Naive thymus-derived CD4-positive, alpha-beta T cell (primary cell): ENCODE results near the gene RPL22. TPM values are rescaled to one million over a fixed set of nuclear protein-coding genes. Genes with fewer than 3 reads are reported as not detected.

ENCODE experiments used
- ATAC-seq: fragments of 150-1000 bp; cut with Tn5 transposase; 2 replicates; pipeline ENCODE4 v1.10.0; 2021; ENCODE audit warnings: mild to moderate bottlenecking, moderate library complexity
- CTCF ChIA-PET: fragments of 350-600 bp; sonication (Branson Sonifier 250); formaldehyde crosslinking; loops from one replicate; lab custom pipeline; 2021; ENCODE audit warnings: antibody characterized with exemption; lab: Charles Lee
- POLR2A ChIA-PET: fragments of 350-600 bp; sonication (Branson Sonifier 250); formaldehyde crosslinking; loops from one replicate; lab custom pipeline; 2021; ENCODE audit warnings: antibody characterized with exemption, inconsistent platforms; lab: Charles Lee
- DNase-seq, 9 donors: peaks; one replicate each; pipeline versions ENCODE4 v3.0.0 to v3.0.0-alpha.2; 2020 to 2022; ENCODE audit warnings: mixed read lengths in 1 of 9
- H3K27ac ChIP-seq: one replicate; pipeline ENCODE4 v1.7.0; 2013; ENCODE audit warnings: mild to moderate bottlenecking, low read depth, low read length, moderate library complexity
- H3K27me3 ChIP-seq, 2 donors: one replicate each; pipeline ENCODE4 v1.7.0; 2013; ENCODE audit warnings: low read length in 2 of 2, mild to moderate bottlenecking in 2 of 2, moderate library complexity in 2 of 2; ENCODE audit not compliant: control insufficient read depth in 2 of 2, insufficient read depth in 2 of 2
- H3K36me3 ChIP-seq, 3 experiments: 1 replicate in 2 of 3; 2 replicates in 1 of 3; pipeline ENCODE4 v1.7.0; 2013; ENCODE audit warnings: low read length in 3 of 3, mild to moderate bottlenecking in 3 of 3, moderate library complexity in 1 of 3; ENCODE audit not compliant: insufficient read depth in 3 of 3, control insufficient read depth in 2 of 3
- H3K4me1 ChIP-seq, 2 donors: one replicate each; pipeline ENCODE4 v1.7.0; 2013; ENCODE audit warnings: low read length in 2 of 2, mild to moderate bottlenecking in 2 of 2, moderate library complexity in 1 of 2; ENCODE audit not compliant: control insufficient read depth in 2 of 2, insufficient read depth in 2 of 2
- H3K4me3 ChIP-seq: 2 replicates; pipeline ENCODE4 v1.7.0; 2013; ENCODE audit warnings: mild to moderate bottlenecking, low read length
- H3K9me3 ChIP-seq, 3 experiments: 1 replicate in 2 of 3; 2 replicates in 1 of 3; pipeline ENCODE4 v1.7.0; 2013; ENCODE audit warnings: low read length in 3 of 3; ENCODE audit not compliant: control insufficient read depth in 2 of 3
- H3K27ac Mint-ChIP-seq, 9 donors: one replicate each; pipeline ENCODE4 v1.8.0; 2020 to 2022; ENCODE audit warnings: mixed read lengths in 9 of 9, mild to moderate bottlenecking in 8 of 9, moderate library complexity in 5 of 9, inconsistent platforms in 2 of 9
- H3K27me3 Mint-ChIP-seq, 5 donors: one replicate each; pipeline ENCODE4 v1.8.0; 2021 to 2022; ENCODE audit warnings: mixed read lengths in 5 of 5, mild to moderate bottlenecking in 1 of 5
- H3K36me3 Mint-ChIP-seq, 5 donors: one replicate each; pipeline ENCODE4 v1.8.0; 2020 to 2022; ENCODE audit warnings: mixed read lengths in 5 of 5, mild to moderate bottlenecking in 3 of 5, inconsistent platforms in 1 of 5
- H3K4me1 Mint-ChIP-seq, 7 donors: one replicate each; pipeline ENCODE4 v1.8.0; 2020 to 2022; ENCODE audit warnings: mixed read lengths in 7 of 7, mild to moderate bottlenecking in 3 of 7, inconsistent platforms in 1 of 7
- H3K4me3 Mint-ChIP-seq, 10 donors: one replicate each; pipeline ENCODE4 v1.8.0; 2020 to 2022; ENCODE audit warnings: mild to moderate bottlenecking in 10 of 10, mixed read lengths in 10 of 10, moderate library complexity in 6 of 10, inconsistent platforms in 2 of 10
- H3K9me3 Mint-ChIP-seq, 11 donors: one replicate each; pipeline ENCODE4 v1.8.0; 2020 to 2022; ENCODE audit warnings: mixed read lengths in 11 of 11, mild to moderate bottlenecking in 4 of 11, inconsistent platforms in 1 of 11, moderate library complexity in 1 of 11
- intact Hi-C, 2 donors: fragments of 100-400 bp; cut with micrococcal nuclease; formaldehyde crosslinking; loops; one replicate each; pipeline ENCODE4 v1.15.1; 2023
- polyA plus RNA-seq, 2 donors: library from polyadenylated mRNA; unstranded; fragments of 300-500 nt; fragmentation: Illumina TruSeq; gene quantifications; one replicate each; pipeline ENCODE4 v1.2.3, GENCODE V29; 2021
- total RNA-seq, 6 experiments: library from RNA in 5 of 6; stranded (reverse) in 5 of 6; gene quantifications; 1 replicate in 5 of 6; 2 replicates in 1 of 6; pipeline ENCODE4 v1.2.3 and lab custom pipeline; 2021 to 2026

Gene RPL22
- total and polyA plus RNA-seq, 7 experiments from 2014 or later, result 129 to 720 (median 469) TPM

DNA sequence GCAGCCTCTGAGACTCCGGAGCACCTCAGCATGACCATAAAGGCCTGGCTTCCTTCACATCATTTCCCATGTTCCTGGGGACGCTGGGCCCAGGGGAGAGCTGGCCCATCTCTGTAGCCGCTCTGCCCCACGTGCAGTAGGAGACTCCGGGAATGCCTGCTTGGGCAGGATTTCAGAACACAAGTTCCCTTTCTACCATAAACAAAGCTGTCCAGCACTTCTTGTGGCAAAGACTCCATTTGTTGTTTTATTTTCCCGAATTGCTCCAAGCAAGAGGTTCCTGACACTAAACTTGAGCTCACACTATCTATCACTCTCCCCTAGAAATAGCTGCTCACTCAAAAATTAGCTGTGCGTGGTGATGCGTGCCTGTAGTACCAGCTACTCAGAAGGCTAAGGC is 41.2 kb downstream of the RPL22 start:
- Histone ChIP-seq H3K27me3 (no peaks in the 10 kb centered on the region), H3K4me3 (no peak overlapping the region), H3K36me3 (no peaks in the 10 kb centered on the region), H3K9me3 (no peaks in the 10 kb centered on the region), H3K27ac (no peak overlapping the region), H3K4me1 (peaks cover 0 to 5% of the 10 kb centered on the region in 2 donors)
- ChIA-PET CTCF (interaction anchor here (0.7 kb wide), 1 partner anchor 1650 kb away, joined by 5 read pairs; no protein-coding TSS in a partner anchor), POLR2A (no interaction called here)
- Mint-ChIP-seq H3K27ac (no peak overlapping the region), H3K27me3 (peaks cover under 1 to 22% (median 13%) of the 10 kb centered on the region in 5 donors), H3K4me1 (peaks cover 0 to 24% (median 5%) of the 10 kb centered on the region in 7 donors), H3K4me3 (no peak overlapping the region), H3K36me3 (peaks cover 0 to 4% (median 0%) of the 10 kb centered on the region in 5 donors), H3K9me3 (no peaks in the 10 kb centered on the region)
- intact Hi-C loops, result no loop called here
- DNase-seq (no peak), ATAC-seq (no peak)

GRCh38 chr1:6157528-6158174 is 41.7 kb downstream of the RPL22 start:
- CTCF ChIA-PET, result no interaction called here
- intact Hi-C loops, result no loop called here
- Histone ChIP-seq H3K27ac (no peak overlapping the region), H3K4me3 (no peak overlapping the region), H3K9me3 (no peaks in the 10 kb centered on the region), H3K4me1 (peaks cover 0 to 5% of the 10 kb centered on the region in 2 donors), H3K36me3 (no peaks in the 10 kb centered on the region), H3K27me3 (no peaks in the 10 kb centered on the region)
- DNase-seq, result peak in 1 of 9 donors; percentile 35
- peaks cover 0 to 21% (median 13%) of the 10 kb centered on the region in 5 donors for H3K27me3 Mint-ChIP-seq
- no peak for ATAC-seq
- H3K4me1 Mint-ChIP-seq, result peaks cover 0 to 24% (median 6%) of the 10 kb centered on the region in 7 donors
- peaks cover 0 to 4% (median 0%) of the 10 kb centered on the region in 5 donors for H3K36me3 Mint-ChIP-seq
- POLR2A ChIA-PET, result no interaction called here
- no peaks in the 10 kb centered on the region for H3K9me3 Mint-ChIP-seq
- no peak overlapping the region for H3K4me3 Mint-ChIP-seq
- peak overlapping the region in 1 of 9 donors; percentile 41 for H3K27ac Mint-ChIP-seq

DNA sequence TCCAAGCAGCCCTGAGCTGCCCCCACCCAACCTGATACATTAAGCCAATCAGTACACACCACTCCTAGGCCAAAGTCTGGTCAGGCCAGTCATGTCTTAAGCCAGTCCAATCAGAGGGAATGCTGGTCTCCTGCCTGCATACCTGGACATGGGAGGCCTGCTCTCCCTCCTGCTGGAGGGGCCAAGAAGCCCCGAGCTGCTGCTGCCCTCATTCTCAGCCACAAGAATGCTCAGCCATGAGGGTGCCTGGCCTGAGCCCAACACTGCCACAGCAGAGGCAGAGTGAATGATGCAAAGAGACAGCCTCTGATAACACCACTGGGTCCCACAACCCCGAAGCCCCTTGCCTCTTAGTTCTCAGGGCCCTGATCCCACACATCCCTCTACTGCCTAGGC is 42.3 kb downstream of the RPL22 start:
- CTCF ChIA-PET, result no interaction called here

DNA sequence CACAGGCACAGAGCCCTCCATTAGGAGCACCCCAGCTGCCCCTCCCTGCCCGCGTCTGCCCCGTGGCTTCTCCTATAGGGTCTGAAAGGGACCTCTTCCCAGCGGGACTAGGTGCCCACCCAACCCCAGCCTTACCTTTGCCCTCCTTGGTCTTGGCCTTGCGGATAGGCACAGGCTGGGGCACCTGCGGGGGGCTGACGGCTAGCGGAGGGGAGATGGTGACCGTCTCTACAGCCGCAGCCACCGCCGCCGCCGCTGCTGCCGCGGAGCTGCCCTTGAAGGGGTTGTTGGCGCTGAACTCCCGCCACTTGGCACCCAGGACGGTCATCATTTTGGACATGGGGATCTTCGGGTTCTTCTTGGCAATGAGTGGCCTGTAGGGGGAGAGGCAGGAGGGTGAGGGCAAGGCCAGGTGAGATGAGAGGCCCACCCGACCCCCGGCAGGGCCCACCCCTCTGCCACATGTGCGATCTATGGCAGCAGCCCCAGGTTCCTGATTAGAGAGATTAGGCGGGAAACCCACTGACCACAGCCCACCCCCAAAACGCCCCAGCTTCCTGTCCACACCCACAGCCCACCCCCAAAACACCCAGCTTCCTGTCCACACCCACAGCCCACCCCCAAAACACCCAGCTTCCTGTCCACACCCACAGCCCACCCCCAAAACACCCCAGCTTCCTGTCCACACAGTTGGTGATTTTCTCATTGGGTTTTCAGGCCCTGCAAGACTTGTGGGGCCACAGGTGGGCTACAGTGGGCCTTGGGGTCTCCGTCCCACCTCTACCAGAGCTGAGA is 44.7 kb downstream of the RPL22 start:
- intact Hi-C loops, result no loop called here
- Mint-ChIP-seq H3K27me3 (peaks cover 0 to 15% (median 12%) of the 10 kb centered on the region in 5 donors), H3K27ac (peak overlapping the region in 1 of 9 donors; percentile 55), H3K4me3 (peak overlapping the region in 2 of 10 donors; percentile 20 to 48), H3K4me1 (peaks cover 0 to 28% (median 7%) of the 10 kb centered on the region in 7 donors), H3K9me3 (no peaks in the 10 kb centered on the region), H3K36me3 (peaks cover 0 to 4% (median 0%) of the 10 kb centered on the region in 5 donors)
- H3K4me1 ChIP-seq, result peaks cover 0 to 5% of the 10 kb centered on the region in 2 donors
- DNase-seq (no peak), ATAC-seq (no peak)
- H3K4me3 ChIP-seq, result no peak overlapping the region
- no peak overlapping the region for H3K27ac ChIP-seq
- H3K27me3 ChIP-seq, result no peaks in the 10 kb centered on the region
- H3K9me3 ChIP-seq, result no peaks in the 10 kb centered on the region
- H3K36me3 ChIP-seq, result no peaks in the 10 kb centered on the region
- POLR2A ChIA-PET, result no interaction called here
- CTCF ChIA-PET, result no interaction called here

More for the DNA sequence above, 42.3 kb downstream of the RPL22 start:
- Mint-ChIP-seq H3K4me1 (peaks cover 0 to 28% (median 7%) of the 10 kb centered on the region in 7 donors), H3K27ac (peak overlapping the region in 1 of 9 donors; percentile 41), H3K9me3 (no peaks in the 10 kb centered on the region), H3K27me3 (peaks cover 0 to 16% (median 13%) of the 10 kb centered on the region in 5 donors), H3K36me3 (peaks cover 0 to 4% (median 0%) of the 10 kb centered on the region in 5 donors), H3K4me3 (no peak overlapping the region)
- H3K27me3 ChIP-seq, result no peaks in the 10 kb centered on the region
- H3K4me1 ChIP-seq, result peaks cover 0 to 5% of the 10 kb centered on the region in 2 donors
- intact Hi-C loops, result no loop called here
- ATAC-seq, result no peak
- no peak overlapping the region for H3K27ac ChIP-seq
- no peaks in the 10 kb centered on the region for H3K36me3 ChIP-seq
- no peaks in the 10 kb centered on the region for H3K9me3 ChIP-seq
- POLR2A ChIA-PET, result no interaction called here
- no peak for DNase-seq
- H3K4me3 ChIP-seq, result no peak overlapping the region

GRCh38 chr1:6152882-6153281 is 46.5 kb downstream of the RPL22 start:
- peaks cover 0 to 38% (median 10%) of the 10 kb centered on the region in 7 donors for H3K4me1 Mint-ChIP-seq

DNA sequence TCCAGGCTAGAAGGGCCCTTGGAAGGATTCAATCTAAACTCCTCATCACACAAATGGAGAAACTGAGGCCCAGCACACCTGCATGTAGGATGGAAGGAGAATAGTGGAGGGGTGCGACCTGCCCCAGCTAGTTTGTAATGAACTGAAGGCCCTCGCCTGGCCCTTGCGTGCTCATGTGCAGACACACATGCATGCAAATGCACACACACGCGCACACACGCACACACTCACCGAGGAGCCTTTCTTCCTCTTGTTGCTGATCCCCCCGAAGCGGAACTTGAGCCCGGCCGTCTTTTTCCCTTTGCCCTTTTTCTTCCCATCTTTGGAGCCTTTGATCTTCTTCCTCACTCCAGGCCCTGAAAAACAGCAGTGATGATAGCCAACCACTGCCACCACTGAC is 47.2 kb downstream of the RPL22 start:
- Histone ChIP-seq H3K4me3 (no peak overlapping the region), H3K27ac (no peak overlapping the region), H3K36me3 (no peaks in the 10 kb centered on the region), H3K27me3 (peaks cover 0 to 3% of the 10 kb centered on the region in 2 donors), H3K9me3 (no peaks in the 10 kb centered on the region), H3K4me1 (peaks cover 0 to 8% of the 10 kb centered on the region in 2 donors)
- H3K4me3 Mint-ChIP-seq, result no peak overlapping the region
- ChIA-PET CTCF (no interaction called here), POLR2A (no interaction called here)
- ATAC-seq (no peak), DNase-seq (no peak)
- H3K9me3 Mint-ChIP-seq, result peaks cover 0 to 1% (median 0%) of the 10 kb centered on the region in 11 donors
- H3K4me1 Mint-ChIP-seq, result peaks cover 0 to 38% (median 10%) of the 10 kb centered on the region in 7 donors
- H3K36me3 Mint-ChIP-seq, result no peaks in the 10 kb centered on the region
- intact Hi-C loops, result no loop called here
- peaks cover 0 to 10% (median 4%) of the 10 kb centered on the region in 5 donors for H3K27me3 Mint-ChIP-seq
- no peak overlapping the region for H3K27ac Mint-ChIP-seq

More at GRCh38 chr1:6152882-6153281, 46.5 kb downstream of the RPL22 start:
- DNase-seq (no peak), ATAC-seq (no peak)
- H3K36me3 Mint-ChIP-seq, result no peaks in the 10 kb centered on the region
- Histone ChIP-seq H3K4me3 (no peak overlapping the region), H3K36me3 (no peaks in the 10 kb centered on the region), H3K27ac (no peak overlapping the region), H3K27me3 (peaks cover 0 to 3% of the 10 kb centered on the region in 2 donors), H3K9me3 (no peaks in the 10 kb centered on the region), H3K4me1 (peaks cover 0 to 8% of the 10 kb centered on the region in 2 donors)
- H3K4me3 Mint-ChIP-seq, result peak overlapping the region in 1 of 10 donors; percentile 48
- H3K9me3 Mint-ChIP-seq, result peaks cover 0 to 1% (median 0%) of the 10 kb centered on the region in 11 donors
- intact Hi-C loops, result no loop called here
- peaks cover 0 to 10% (median 6%) of the 10 kb centered on the region in 5 donors for H3K27me3 Mint-ChIP-seq
- ChIA-PET POLR2A (no interaction called here), CTCF (no interaction called here)
- no peak overlapping the region for H3K27ac Mint-ChIP-seq
